Progenitor cell of endocrine pancreas (in vitro differentiated cells): ENCODE data around the gene AP4M1. TPM values are rescaled to one million over a fixed set of nuclear protein-coding genes. Genes with fewer than 3 reads are reported as not detected.

Experiments
- DNase-seq: peaks from one replicate; pipeline ENCODE4 v3.0.0; 2021; ENCODE audit warnings: low spot score; ENCODE audit not compliant: unreplicated experiment
- H3K27ac Mint-ChIP-seq: 2 replicates; pipeline ENCODE4 v1.8.0; 2021; ENCODE audit warnings: mild to moderate bottlenecking, moderate library complexity, mixed read lengths
- H3K27me3 Mint-ChIP-seq: 2 replicates; pipeline ENCODE4 v1.8.0; 2021; ENCODE audit warnings: mixed read lengths
- H3K36me3 Mint-ChIP-seq: 2 replicates; pipeline ENCODE4 v1.8.0; 2022; ENCODE audit warnings: mixed read lengths; ENCODE audit not compliant: insufficient read depth
- H3K4me1 Mint-ChIP-seq: 2 replicates; pipeline ENCODE4 v1.8.0; 2021; ENCODE audit warnings: low read depth, mixed read lengths
- H3K4me3 Mint-ChIP-seq: 2 replicates; pipeline ENCODE4 v1.8.0; 2021; ENCODE audit warnings: low read depth, mild to moderate bottlenecking, moderate library complexity, mixed read lengths
- H3K9me3 Mint-ChIP-seq: 2 replicates; pipeline ENCODE4 v1.8.0; 2021; ENCODE audit warnings: low read depth, mixed read lengths
- CTCF ChIP-seq: fragments of 200-600 bp; sonication (generic); IDR thresholded peaks from one replicate; pipeline ENCODE4 v1.5.0; 2021; ENCODE audit warnings: antibody characterized with exemption, mild to moderate bottlenecking; ENCODE audit not compliant: unreplicated experiment
- total RNA-seq: library from RNA; stranded (reverse); gene quantifications from 2 replicates; pipeline ENCODE4 v1.2.1, GENCODE V29; 2021

The AP4M1 gene
- total RNA-seq, 1 donor from 2014 or later, result 36.0 TPM

GRCh38 chr7:100109521-100110163, 8.2 kb downstream of the AP4M1 start:
- Mint-ChIP-seq H3K27me3 (no peaks in the 10 kb centered on the region), H3K4me1 (no peaks in the 10 kb centered on the region), H3K9me3 (no peaks in the 10 kb centered on the region), H3K36me3 (peaks cover 11% of the 10 kb centered on the region), H3K27ac (no peak overlapping the region), H3K4me3 (no peak overlapping the region)
- DNase-seq, result no peak
- no peak for TF ChIP-seq CTCF

- no peaks in the 10 kb centered on the region for H3K9me3 Mint-ChIP-seq
- no peak overlapping the region for H3K27ac Mint-ChIP-seq
- no peak for TF ChIP-seq CTCF
- no peaks in the 10 kb centered on the region for H3K27me3 Mint-ChIP-seq
- no peak overlapping the region for H3K4me3 Mint-ChIP-seq
- no peak for DNase-seq
- H3K4me1 Mint-ChIP-seq, result no peaks in the 10 kb centered on the region
- peaks cover 11% of the 10 kb centered on the region for H3K36me3 Mint-ChIP-seq
These were observed 9.7 kb downstream of the AP4M1 start for GRCh38 chr7:100111156-100111555.

- no peaks in the 10 kb centered on the region for H3K4me1 Mint-ChIP-seq
- no peak for TF ChIP-seq CTCF
- H3K27ac Mint-ChIP-seq, result no peak overlapping the region
- peaks cover 12% of the 10 kb centered on the region for H3K36me3 Mint-ChIP-seq
- no peak overlapping the region for H3K4me3 Mint-ChIP-seq
- no peak for DNase-seq
- H3K27me3 Mint-ChIP-seq, result no peaks in the 10 kb centered on the region
- H3K9me3 Mint-ChIP-seq, result no peaks in the 10 kb centered on the region
These were observed 10.5 kb downstream of the AP4M1 start for GRCh38 chr7:100111914-100112313.

- no peak for DNase-seq
- Mint-ChIP-seq H3K36me3 (peaks cover 7% of the 10 kb centered on the region), H3K27me3 (no peaks in the 10 kb centered on the region), H3K4me3 (no peak overlapping the region), H3K9me3 (no peaks in the 10 kb centered on the region), H3K27ac (no peak overlapping the region), H3K4me1 (peaks cover 7% of the 10 kb centered on the region)
- TF ChIP-seq CTCF, result no peak
These were observed 13.6 kb downstream of the AP4M1 start for GRCh38 chr7:100115026-100115425.

- H3K27ac Mint-ChIP-seq, result peak overlapping the region; percentile 100
These were observed 17.1 kb downstream of the AP4M1 start for GRCh38 chr7:100118388-100119071.

More at GRCh38 chr7:100118388-100119071, 17.1 kb downstream of the AP4M1 start:
- H3K36me3 Mint-ChIP-seq, result peaks cover 2% of the 10 kb centered on the region
- H3K4me3 Mint-ChIP-seq, result peak overlapping the region; percentile 93
- no peak for DNase-seq
- peaks cover 14% of the 10 kb centered on the region for H3K4me1 Mint-ChIP-seq
- no peaks in the 10 kb centered on the region for H3K9me3 Mint-ChIP-seq
- no peak for TF ChIP-seq CTCF
- H3K27me3 Mint-ChIP-seq, result no peaks in the 10 kb centered on the region
